Brain pericyte (primary cell): ENCODE results near the gene HUS1.
"Not testable (repeated sequence)": the region's sequence is repeated elsewhere in the genome, so short reads cannot be mapped to it uniquely, and the experiment has no call there.

Source experiments
- DNase-seq: peaks from one replicate; pipeline ENCODE4 v3.0.0-alpha.2; 2012; ENCODE audit warnings: low read depth, low spot score

The HUS1 gene

GRCh38 chr7:47944536-47945260, 34.7 kb downstream of the HUS1 start:
- DNase-seq = no peak

- no peak for DNase-seq
These were observed 35.5 kb downstream of the HUS1 start for GRCh38 chr7:47943676-47944474.

GRCh38 chr7:47942651-47943050, 36.8 kb downstream of the HUS1 start:
- not testable (repeated sequence) for DNase-seq

GRCh38 chr7:47942132-47942531, 37.3 kb downstream of the HUS1 start:
- DNase-seq = no peak

GRCh38 chr7:47941136-47941844, 38.1 kb downstream of the HUS1 start:
- no peak for DNase-seq

GRCh38 chr7:47940088-47941013, 39.1 kb downstream of the HUS1 start:
- DNase-seq = no peak

- DNase-seq = no peak
These were observed 39.9 kb downstream of the HUS1 start for GRCh38 chr7:47939425-47940036.

GRCh38 chr7:47938574-47939165, 40.7 kb downstream of the HUS1 start:
- DNase-seq = no peak

- no peak for DNase-seq
These were observed 41.5 kb downstream of the HUS1 start for GRCh38 chr7:47937711-47938573.

GRCh38 chr7:47937065-47937687, 42.2 kb downstream of the HUS1 start:
- DNase-seq = no peak

GRCh38 chr7:47936323-47936722, 43.1 kb downstream of the HUS1 start:
- DNase-seq = no peak

- no peak for DNase-seq
These were observed 44.1 kb downstream of the HUS1 start for GRCh38 chr7:47935336-47935735.

- DNase-seq = no peak
These were observed 44.6 kb downstream of the HUS1 start for GRCh38 chr7:47934831-47935230.

- DNase-seq = no peak
These were observed 46.2 kb downstream of the HUS1 start for GRCh38 chr7:47933215-47933614.

- DNase-seq = no peak
These were observed 46.9 kb downstream of the HUS1 start for GRCh38 chr7:47932466-47933037.

- no peak for DNase-seq
These were observed 47.4 kb downstream of the HUS1 start for GRCh38 chr7:47932016-47932415.

GRCh38 chr7:47931005-47932004, 48.1 kb downstream of the HUS1 start:
- no peak for DNase-seq
